HG02642 (cell line): ENCODE measurements around the gene HLCS.
"Not testable (repeated sequence)": the region's sequence is repeated elsewhere in the genome, so short reads cannot be mapped to it uniquely, and the experiment has no call there.

ENCODE experiments used
- ATAC-seq: cut with Tn5 transposase; IDR thresholded peaks from one replicate; pipeline ENCODE4 v1.9.1; 2021; ENCODE audit warnings: mild to moderate bottlenecking; ENCODE audit not compliant: unreplicated experiment, poor library complexity

The HLCS gene

GRCh38 chr21:36966066-36966820 lies at the start of gene HLCS:
HLCS (minus strand) TSS chr21:36966669; CDS start chr21:36966638, 31 bp downstream.
- ATAC-seq = peak; percentile 84

GRCh38 chr21:37009740-37010341 lies 43.4 kb upstream of the HLCS start:
- peak; percentile 92 for ATAC-seq

GRCh38 chr21:37008724-37009123 lies 42.3 kb upstream of the HLCS start:
- no peak for ATAC-seq

- no peak for ATAC-seq
Observed at GRCh38 chr21:37006486-37007291, 40.2 kb upstream of the HLCS start, which contains the start of gene RIPPLY3. RIPPLY3 (plus strand) TSS chr21:37006702; CDS start chr21:37006773, 71 bp downstream.

- no peak for ATAC-seq
Observed at GRCh38 chr21:37005548-37006485, 39.3 kb upstream of the HLCS start.

- not testable (repeated sequence) for ATAC-seq
Observed at GRCh38 chr21:37003917-37004316, 37.4 kb upstream of the HLCS start.

- not testable (repeated sequence) for ATAC-seq
Observed at GRCh38 chr21:37002851-37003250, 36.4 kb upstream of the HLCS start.

- no peak for ATAC-seq
Observed at GRCh38 chr21:37001441-37001840, 35.0 kb upstream of the HLCS start.

- no peak for ATAC-seq
Observed at GRCh38 chr21:37000381-37000780, 33.9 kb upstream of the HLCS start.

GRCh38 chr21:36999131-36999898 lies 32.8 kb upstream of the HLCS start:
- no peak for ATAC-seq

GRCh38 chr21:36995285-36995684 lies 28.8 kb upstream of the HLCS start:
- not testable (repeated sequence) for ATAC-seq

- ATAC-seq = no peak
Observed at GRCh38 chr21:36994501-36995158, 28.2 kb upstream of the HLCS start.

GRCh38 chr21:36992671-36993070 lies 26.2 kb upstream of the HLCS start:
- ATAC-seq = no peak

GRCh38 chr21:36990508-36991205 lies 24.2 kb upstream of the HLCS start:
- ATAC-seq = no peak

GRCh38 chr21:36989699-36990507 lies 23.4 kb upstream of the HLCS start:
- ATAC-seq = peak; percentile 95

- ATAC-seq = not testable (repeated sequence)
Observed at GRCh38 chr21:36989199-36989698, 22.8 kb upstream of the HLCS start.

- ATAC-seq = no peak
Observed at GRCh38 chr21:36988536-36988935, 22.1 kb upstream of the HLCS start.
